GM10248 (cell line): Measurements from ENCODE around the gene TMEM120B.

ENCODE experiments used
- CTCF ChIA-PET: fragments of 300-600 bp; sonication (Branson Sonifier 250); formaldehyde crosslinking; extraction: SDS; loops from one replicate; lab custom pipeline; 2021; ENCODE audit warnings: antibody characterized with exemption; lab: Yijun Ruan, JAX
- POLR2A ChIA-PET: fragments of 350-650 bp; sonication (Branson Sonifier 250); formaldehyde crosslinking; extraction: SDS; loops from one replicate; lab custom pipeline; 2020; ENCODE audit warnings: antibody characterized with exemption; lab: Yijun Ruan, JAX
- DNase-seq: peaks from one replicate; pipeline ENCODE4 v3.0.0; 2012; ENCODE audit errors: extremely low spot score
- TF ChIP-seq, protein P1 (sequence below): IDR thresholded peaks from 2 replicates; pipeline ENCODE4 v1.5.1; 2012; ENCODE audit warnings: mild to moderate bottlenecking, low read depth; ENCODE audit errors: extremely low read depth, missing control alignments, control extremely low read depth

Gene TMEM120B

DNA sequence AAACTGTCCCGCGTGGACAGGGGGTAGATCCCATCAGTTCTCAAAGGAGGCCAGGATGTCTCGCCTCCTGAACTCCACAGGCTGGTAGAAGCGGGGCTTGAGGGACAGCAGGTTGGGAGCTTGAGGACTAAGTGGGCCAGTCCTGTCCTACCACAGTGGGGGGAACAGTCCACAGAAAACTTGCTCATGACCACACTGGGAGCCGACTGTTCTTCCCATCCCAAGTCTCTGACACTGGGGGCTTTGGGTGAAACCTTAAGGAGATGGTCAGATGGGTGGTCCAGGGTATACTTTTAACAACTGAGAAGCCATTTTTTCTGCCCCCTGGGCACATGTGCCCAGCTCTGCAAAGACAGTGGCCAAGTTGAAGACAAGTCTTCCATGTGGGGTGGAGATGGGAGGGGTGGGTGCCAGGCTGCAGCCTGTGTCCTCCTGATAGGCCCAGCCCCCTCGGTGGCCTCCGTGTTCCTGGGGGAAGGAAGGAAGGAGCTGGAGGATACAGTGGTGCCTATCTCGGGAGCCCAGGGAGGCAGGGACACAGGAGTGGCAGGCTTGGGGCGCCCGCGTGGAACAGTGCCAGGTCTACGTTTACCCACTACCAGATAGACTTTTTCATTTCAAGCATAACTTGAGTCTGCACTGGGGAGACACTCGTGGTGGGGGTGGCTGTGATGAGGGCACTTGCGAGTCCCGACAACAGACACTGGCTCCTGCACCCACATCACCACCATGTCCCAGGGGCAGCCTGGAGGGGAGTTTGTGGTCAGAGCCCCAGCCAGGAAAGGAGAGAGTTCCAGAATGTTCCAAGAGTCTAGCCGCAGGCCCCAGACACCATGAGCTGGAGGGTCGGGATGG lies 66.2 kb downstream of the TMEM120B start:
- POLR2A ChIA-PET = no interaction called here

DNA sequence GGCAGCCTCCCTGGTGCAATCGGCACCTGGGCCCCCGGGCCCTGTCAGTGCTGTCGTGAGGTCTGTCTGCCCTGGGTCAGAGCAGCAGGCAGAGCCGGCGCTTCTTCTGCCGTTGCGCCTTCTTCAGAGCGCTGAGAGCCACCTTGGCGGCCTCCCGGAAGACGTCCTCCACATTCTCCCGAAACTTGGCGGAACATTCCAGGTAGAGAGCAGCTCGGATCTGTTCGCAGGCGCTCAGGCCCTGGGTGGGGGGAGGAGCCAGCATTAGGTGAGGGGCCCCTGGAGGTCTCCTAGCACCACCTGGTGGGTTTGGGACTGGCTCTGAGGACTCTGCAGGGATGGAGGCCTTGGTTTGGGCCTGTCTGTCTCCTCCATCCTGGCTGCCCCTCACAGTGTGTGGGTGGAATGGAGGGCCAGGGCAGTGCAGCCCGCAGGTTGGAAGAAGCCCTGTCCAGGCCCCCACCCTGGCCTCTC lies 66.9 kb downstream of the TMEM120B start:
- CTCF ChIA-PET = interaction anchor here (1.0 to 23.3 kb wide), 5 partner anchors 8 to 83 kb away, joined by 4 to 533 read pairs (median 18); partner anchors contain the start of gene RHOF
- TF ChIP-seq, protein P1, sequence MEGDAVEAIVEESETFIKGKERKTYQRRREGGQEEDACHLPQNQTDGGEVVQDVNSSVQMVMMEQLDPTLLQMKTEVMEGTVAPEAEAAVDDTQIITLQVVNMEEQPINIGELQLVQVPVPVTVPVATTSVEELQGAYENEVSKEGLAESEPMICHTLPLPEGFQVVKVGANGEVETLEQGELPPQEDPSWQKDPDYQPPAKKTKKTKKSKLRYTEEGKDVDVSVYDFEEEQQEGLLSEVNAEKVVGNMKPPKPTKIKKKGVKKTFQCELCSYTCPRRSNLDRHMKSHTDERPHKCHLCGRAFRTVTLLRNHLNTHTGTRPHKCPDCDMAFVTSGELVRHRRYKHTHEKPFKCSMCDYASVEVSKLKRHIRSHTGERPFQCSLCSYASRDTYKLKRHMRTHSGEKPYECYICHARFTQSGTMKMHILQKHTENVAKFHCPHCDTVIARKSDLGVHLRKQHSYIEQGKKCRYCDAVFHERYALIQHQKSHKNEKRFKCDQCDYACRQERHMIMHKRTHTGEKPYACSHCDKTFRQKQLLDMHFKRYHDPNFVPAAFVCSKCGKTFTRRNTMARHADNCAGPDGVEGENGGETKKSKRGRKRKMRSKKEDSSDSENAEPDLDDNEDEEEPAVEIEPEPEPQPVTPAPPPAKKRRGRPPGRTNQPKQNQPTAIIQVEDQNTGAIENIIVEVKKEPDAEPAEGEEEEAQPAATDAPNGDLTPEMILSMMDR = no peak
- no peak for DNase-seq
- POLR2A ChIA-PET = no interaction called here

More for the DNA sequence above, 66.2 kb downstream of the TMEM120B start:
- DNase-seq = no peak
- TF ChIP-seq, protein P1 = no peak
- CTCF ChIA-PET = interaction anchor here (1.0 to 23.3 kb wide), 7 partner anchors 9 to 82 kb away, joined by 4 to 533 read pairs (median 18); partner anchors contain the start of gene RHOF

DNA sequence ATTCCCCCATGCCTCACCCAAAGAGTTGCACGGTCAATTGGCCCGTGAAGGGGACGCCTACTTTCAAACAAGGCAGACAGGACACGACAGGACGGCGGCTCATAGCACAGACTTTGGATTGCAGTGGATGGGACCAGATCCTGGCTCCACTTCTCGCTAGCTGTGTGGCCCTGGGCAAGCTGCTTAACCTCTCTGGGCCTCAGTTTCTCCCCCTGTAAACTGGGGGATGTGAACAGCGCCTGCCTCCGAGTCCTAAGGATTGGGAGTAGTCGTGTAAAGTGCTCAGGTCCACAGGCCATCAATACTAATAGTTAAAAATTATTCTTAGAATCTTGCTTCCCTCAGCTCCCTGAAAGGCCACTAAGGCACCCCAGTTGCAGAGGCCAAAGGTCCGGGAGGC lies 67.9 kb downstream of the TMEM120B start:
- DNase-seq = no peak
- TF ChIP-seq, protein P1 = no peak
- CTCF ChIA-PET = interaction anchor here (1.5 to 23.3 kb wide), 4 partner anchors 16 to 108 kb away, joined by 6 to 533 read pairs (median 16); partner anchors contain the start of genes PSMD9 and RHOF
- POLR2A ChIA-PET = no interaction called here

DNA sequence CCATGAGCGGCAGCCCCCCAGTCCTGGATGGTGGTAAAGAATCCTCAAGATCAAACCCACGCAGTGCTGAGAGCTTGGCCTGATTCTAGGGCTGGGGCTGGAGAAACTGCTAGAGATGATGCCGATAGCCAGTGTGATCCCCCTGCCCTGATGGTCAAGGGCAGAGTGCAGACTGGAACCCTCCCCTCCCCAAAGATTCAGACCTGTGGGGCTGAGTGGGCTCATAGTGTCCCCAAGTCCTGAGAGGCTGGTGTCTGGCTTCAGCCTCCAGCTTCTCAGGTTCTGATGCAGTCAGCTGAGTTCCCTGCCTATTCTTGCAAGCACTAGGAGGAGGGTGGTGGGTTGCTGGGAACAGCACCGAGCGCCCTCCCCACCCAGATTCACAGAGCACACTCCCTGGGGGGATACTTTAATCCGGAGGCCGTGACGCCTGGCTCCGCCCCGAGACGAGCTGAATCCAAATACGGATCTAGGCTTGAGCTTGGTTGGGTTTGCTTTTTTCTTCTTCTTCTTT lies 69.0 kb downstream of the TMEM120B start:
- no peak for DNase-seq
- ChIA-PET POLR2A (interaction anchor here (1.4 to 2.4 kb wide), 3 partner anchors 11 to 16 kb away, joined by 5 to 13 read pairs (median 12); partner anchors contain the start of gene RHOF), CTCF (interaction anchor here (0.8 to 23.3 kb wide), 11 partner anchors 8 to 154 kb away, joined by 3 to 533 read pairs (median 5); partner anchors contain the start of genes PSMD9, RHOF and TMEM120B)
- TF ChIP-seq, protein P1 = no peak

DNA sequence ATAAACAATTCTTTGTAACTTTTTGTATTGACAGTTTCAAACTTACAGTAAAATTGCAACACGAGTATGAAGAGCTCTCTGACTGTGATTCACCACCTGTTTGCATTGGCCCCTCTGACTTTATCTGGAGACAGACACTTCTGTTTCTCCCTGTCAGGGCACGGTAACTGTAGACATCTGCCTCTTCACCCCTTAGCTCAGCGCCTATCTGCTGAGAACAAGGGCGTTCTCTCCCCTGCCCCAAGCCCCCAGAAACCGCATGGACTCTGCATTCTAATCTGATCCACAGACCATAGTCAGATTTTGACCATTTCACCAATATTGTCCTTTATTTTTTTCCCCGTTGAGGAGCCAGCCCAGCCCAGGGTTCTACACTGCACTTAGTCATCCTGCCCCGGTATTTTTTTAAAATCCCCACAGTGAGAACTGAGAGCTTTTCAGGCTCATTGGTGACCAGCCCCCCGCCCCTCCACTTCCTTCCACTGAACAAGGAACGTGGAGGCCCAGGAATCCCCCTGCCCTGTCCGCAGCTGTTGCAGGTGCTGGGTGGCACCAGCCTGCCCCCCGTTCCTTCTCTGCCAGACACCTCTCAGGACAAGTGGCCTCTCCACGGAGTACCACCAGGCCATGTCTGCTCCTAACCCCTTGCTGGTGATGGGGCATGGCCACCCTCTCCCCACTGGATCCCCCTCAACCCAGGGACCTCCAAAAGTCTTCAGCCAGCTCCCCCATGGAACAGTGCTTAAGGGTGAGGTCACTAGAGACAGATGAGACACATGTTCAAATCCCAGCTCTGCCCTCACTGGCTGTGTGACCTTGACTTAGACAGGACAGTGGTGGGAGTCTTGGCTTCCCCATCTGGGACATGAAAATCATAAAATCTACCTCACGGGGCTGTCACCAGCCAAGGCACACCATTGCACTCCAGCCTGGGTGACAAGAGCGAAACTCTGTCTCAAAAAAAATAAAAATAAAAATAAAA lies 69.7 kb downstream of the TMEM120B start:
- CTCF ChIA-PET = interaction anchor here (0.8 to 23.3 kb wide), 11 partner anchors 9 to 155 kb away, joined by 3 to 533 read pairs (median 5); partner anchors contain the start of genes PSMD9, RHOF and TMEM120B
- TF ChIP-seq, protein P1 = no peak
- DNase-seq = peak; percentile 72
- POLR2A ChIA-PET = interaction anchor here (1.4 to 2.4 kb wide), 3 partner anchors 10 to 15 kb away, joined by 5 to 13 read pairs (median 12); partner anchors contain the start of gene RHOF
